ENCODE data around the gene ALPL.

DNA sequence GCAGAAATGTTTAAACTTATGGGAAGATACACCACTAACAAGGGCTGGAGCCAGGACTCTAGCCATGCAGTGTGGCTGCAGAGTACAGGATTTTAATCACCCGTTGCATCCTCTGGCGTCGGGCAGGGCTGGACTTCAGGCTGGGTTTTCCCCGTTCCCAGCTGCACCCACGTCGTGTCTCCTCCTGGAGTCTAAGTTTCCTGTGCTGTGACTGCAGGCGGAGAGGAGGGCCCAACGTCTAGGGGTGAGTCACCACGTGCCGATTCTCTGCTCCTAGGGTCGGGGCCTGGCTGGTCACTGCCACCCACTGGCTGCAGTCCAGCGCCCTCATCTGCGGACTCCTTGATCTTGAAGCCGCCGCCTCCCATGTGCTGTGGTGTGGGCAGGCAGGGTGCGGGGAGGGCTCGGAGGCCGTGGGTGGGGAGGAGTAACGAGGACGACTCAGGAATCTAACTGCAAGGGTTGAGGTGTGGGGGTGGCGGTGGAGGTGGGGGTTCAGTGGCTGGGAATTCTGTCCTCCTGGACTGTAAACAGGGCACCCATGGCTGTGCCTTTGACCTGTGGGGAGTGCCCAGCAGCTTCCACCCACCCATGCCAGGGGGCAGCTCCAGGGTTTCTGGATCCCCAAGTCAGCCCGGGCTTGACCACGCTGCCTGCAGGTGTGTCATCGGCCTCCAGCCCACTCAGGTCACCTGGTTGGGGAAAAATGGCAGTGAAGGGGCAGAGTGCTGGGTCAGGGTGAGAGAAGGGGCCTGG is 77.8 kb downstream of the ALPL start:
- TF ChIP-seq POLR2A (IDR thresholded peaks at IDR 0.05): no peak
- TF ChIP-seq, protein P1, sequence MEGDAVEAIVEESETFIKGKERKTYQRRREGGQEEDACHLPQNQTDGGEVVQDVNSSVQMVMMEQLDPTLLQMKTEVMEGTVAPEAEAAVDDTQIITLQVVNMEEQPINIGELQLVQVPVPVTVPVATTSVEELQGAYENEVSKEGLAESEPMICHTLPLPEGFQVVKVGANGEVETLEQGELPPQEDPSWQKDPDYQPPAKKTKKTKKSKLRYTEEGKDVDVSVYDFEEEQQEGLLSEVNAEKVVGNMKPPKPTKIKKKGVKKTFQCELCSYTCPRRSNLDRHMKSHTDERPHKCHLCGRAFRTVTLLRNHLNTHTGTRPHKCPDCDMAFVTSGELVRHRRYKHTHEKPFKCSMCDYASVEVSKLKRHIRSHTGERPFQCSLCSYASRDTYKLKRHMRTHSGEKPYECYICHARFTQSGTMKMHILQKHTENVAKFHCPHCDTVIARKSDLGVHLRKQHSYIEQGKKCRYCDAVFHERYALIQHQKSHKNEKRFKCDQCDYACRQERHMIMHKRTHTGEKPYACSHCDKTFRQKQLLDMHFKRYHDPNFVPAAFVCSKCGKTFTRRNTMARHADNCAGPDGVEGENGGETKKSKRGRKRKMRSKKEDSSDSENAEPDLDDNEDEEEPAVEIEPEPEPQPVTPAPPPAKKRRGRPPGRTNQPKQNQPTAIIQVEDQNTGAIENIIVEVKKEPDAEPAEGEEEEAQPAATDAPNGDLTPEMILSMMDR (IDR thresholded peaks at IDR 0.05): no peak

All from uterus (tissue), 2 donors.